Right cardiac atrium (tissue), 5 donors: ENCODE results near the gene KRTAP4-11. TPM values are rescaled to one million over a fixed set of nuclear protein-coding genes. Genes with fewer than 3 reads are reported as not detected.
"Not testable (repeated sequence)": the region's sequence is repeated elsewhere in the genome, so short reads cannot be mapped to it uniquely, and the experiment has no call there.

Source experiments
- ATAC-seq, 2 donors: fragments of 200-7000 bp; cut with Tn5 transposase; one replicate each; pipeline versions ENCODE4 v1.8.0 to v1.9.1; 2020; ENCODE audit warnings: moderate library complexity in 2 of 2, mild to moderate bottlenecking in 1 of 2
- DNase-seq, 3 donors: peaks; one replicate each; pipeline ENCODE4 v3.0.0-alpha.2; 2020
- H3K27ac ChIP-seq: one replicate; pipeline ENCODE4 v1.5.1; 2013; ENCODE audit warnings: mild to moderate bottlenecking, low read length, control low read depth, moderate library complexity
- H3K27me3 ChIP-seq: one replicate; pipeline ENCODE4 v1.6.1; 2013; ENCODE audit not compliant: control insufficient read depth, insufficient read depth
- H3K4me1 ChIP-seq: one replicate; pipeline ENCODE4 v1.6.1; 2013; ENCODE audit warnings: low read length; ENCODE audit not compliant: control insufficient read depth, insufficient read depth
- H3K4me3 ChIP-seq: one replicate; pipeline ENCODE4 v1.5.1; 2013; ENCODE audit warnings: low read length, control low read depth
- H3K9me3 ChIP-seq: one replicate; pipeline ENCODE4 v1.6.1; 2013; ENCODE audit warnings: low read length; ENCODE audit not compliant: control insufficient read depth
- WGBS: extraction: QIAGEN DNeasy Blood & Tissue Kit; methylation state at CpG from one replicate; pipeline ENCODE4 v1.1.7; 2013; 5-methylcytosine and 5-hydroxymethylcytosine counted together
- intact Hi-C, 4 donors: fragments of 100-400 bp; cut with DNase I; formaldehyde crosslinking; loops; one replicate each; pipeline versions ENCODE4 v1.11.0 to v1.14.0; 2022 to 2023
- polyA plus RNA-seq: library from polyadenylated mRNA; stranded (reverse); fragments of 200-250 nt; gene quantifications from one replicate; pipeline ENCODE4 v1.2.3, GENCODE V29; 2013
- total RNA-seq, 4 donors: library from RNA; stranded (reverse); fragmentation: NEBNext Ultra II Directional; extraction: Animal tissue kit (Norgen Biotek cat#: 25700); gene quantifications; one replicate each; pipeline ENCODE4 v1.2.1, GENCODE V29; 2021
- donor health status: healthy with polysubstance abuse.
- donor health status: DM: no; HTN: yes; CAD: no.
- donor health status: DM: no; HTN: no; CAD: no.
- donor health status: DM: no; HTN: yes; CAD: no; lungs with severe emphysema.
- donor health status: DM: yes; HTN: yes; CAD: no.

Gene KRTAP4-11
- total and polyA plus RNA-seq, 5 donors = not detected

- ATAC-seq (no peak), DNase-seq (no peak)
- Histone ChIP-seq H3K4me3 (no peak overlapping the region), H3K27me3 (no peaks in the 10 kb centered on the region), H3K27ac (no peak overlapping the region), H3K9me3 (peaks cover 2% of the 10 kb centered on the region), H3K4me1 (no peaks in the 10 kb centered on the region)
- intact Hi-C loops = no loop called here
- 83% methylated on average over 2 of the region's 2 CpGs for WGBS
These were observed 27.1 kb upstream of the KRTAP4-11 start for GRCh38 chr17:41145261-41145660.

- Histone ChIP-seq H3K9me3 (peaks cover 3% of the 10 kb centered on the region), H3K27ac (no peak overlapping the region), H3K27me3 (no peaks in the 10 kb centered on the region), H3K4me3 (no peak overlapping the region), H3K4me1 (no peaks in the 10 kb centered on the region)
- intact Hi-C loops = no loop called here
- DNase-seq (no peak), ATAC-seq (no peak)
- WGBS = 88% methylated on average over 1 of the region's 1 CpG
These were observed 26.7 kb upstream of the KRTAP4-11 start for GRCh38 chr17:41144846-41145245.

- Histone ChIP-seq H3K27me3 (no peaks in the 10 kb centered on the region), H3K27ac (no peak overlapping the region), H3K9me3 (peaks cover 3% of the 10 kb centered on the region), H3K4me3 (no peak overlapping the region), H3K4me1 (no peaks in the 10 kb centered on the region)
- intact Hi-C loops = no loop called here
- no peak for DNase-seq
- ATAC-seq = no peak
These were observed 23.2 kb upstream of the KRTAP4-11 start for GRCh38 chr17:41141361-41141760.

GRCh38 chr17:41140360-41141131, 22.4 kb upstream of the KRTAP4-11 start, which contains the start of gene KRTAP4-6:
Gene KRTAP4-6, minus strand, starts transcription at chr17:41140544. Its CDS starts 57 bp downstream, at chr17:41140487.
- intact Hi-C loops = no loop called here
- WGBS = 86% methylated on average over 6 of the region's 6 CpGs

GRCh38 chr17:41139865-41140264, 21.7 kb upstream of the KRTAP4-11 start:
- H3K4me3 ChIP-seq, H3K9me3 ChIP-seq, H3K4me1 ChIP-seq, intact Hi-C loops, ATAC-seq, H3K27ac ChIP-seq, H3K27me3 ChIP-seq, DNase-seq: not testable (repeated sequence)
- WGBS = 86% methylated on average over 12 of the region's 12 CpGs

More at GRCh38 chr17:41140360-41141131, 22.4 kb upstream of the KRTAP4-11 start, which contains the start of gene KRTAP4-6:
- Histone ChIP-seq H3K27me3 (no peaks in the 10 kb centered on the region), H3K4me1 (no peaks in the 10 kb centered on the region), H3K4me3 (no peak within 1 kb of the TSS), H3K27ac (no peak within 1 kb of the TSS), H3K9me3 (peaks cover 3% of the 10 kb centered on the region)
- DNase-seq = no peak
- no peak for ATAC-seq

GRCh38 chr17:41133880-41134735, 15.9 kb upstream of the KRTAP4-11 start:
- Histone ChIP-seq H3K4me3 (no peak overlapping the region), H3K27me3 (no peaks in the 10 kb centered on the region), H3K27ac (no peak overlapping the region), H3K4me1 (no peaks in the 10 kb centered on the region), H3K9me3 (no peaks in the 10 kb centered on the region)
- no peak for ATAC-seq
- intact Hi-C loops = no loop called here
- WGBS = 62% methylated on average over 2 of the region's 2 CpGs
- no peak for DNase-seq

- Histone ChIP-seq H3K27me3 (no peaks in the 10 kb centered on the region), H3K9me3 (no peaks in the 10 kb centered on the region), H3K27ac (no peak overlapping the region), H3K4me1 (no peaks in the 10 kb centered on the region), H3K4me3 (no peak overlapping the region)
- intact Hi-C loops = no loop called here
- no peak for ATAC-seq
- WGBS = 82% methylated on average over 3 of the region's 3 CpGs
- DNase-seq = no peak
These were observed 13.8 kb upstream of the KRTAP4-11 start for GRCh38 chr17:41131979-41132378.

- Histone ChIP-seq H3K9me3 (no peaks in the 10 kb centered on the region), H3K4me3 (no peak overlapping the region), H3K27ac (no peak overlapping the region), H3K27me3 (no peaks in the 10 kb centered on the region), H3K4me1 (no peaks in the 10 kb centered on the region)
- DNase-seq (no peak), ATAC-seq (no peak)
- intact Hi-C loops = no loop called here
- WGBS = 54% methylated on average over 1 of the region's 1 CpG
These were observed 9.2 kb upstream of the KRTAP4-11 start for GRCh38 chr17:41127371-41127770.

- H3K27me3 ChIP-seq = no peaks in the 10 kb centered on the region
- no peak for ATAC-seq
- intact Hi-C loops = no loop called here
These were observed 8.2 kb upstream of the KRTAP4-11 start for GRCh38 chr17:41126412-41126811.

GRCh38 chr17:41125064-41125463, 6.9 kb upstream of the KRTAP4-11 start:
- Histone ChIP-seq H3K27ac (no peak overlapping the region), H3K4me3 (no peak overlapping the region), H3K9me3 (no peaks in the 10 kb centered on the region), H3K4me1 (no peaks in the 10 kb centered on the region), H3K27me3 (no peaks in the 10 kb centered on the region)
- DNase-seq (no peak), ATAC-seq (no peak)
- 93% methylated on average over 2 of the region's 2 CpGs for WGBS
- intact Hi-C loops = no loop called here

More at GRCh38 chr17:41126412-41126811, 8.2 kb upstream of the KRTAP4-11 start:
- Histone ChIP-seq H3K27ac (no peak overlapping the region), H3K4me3 (no peak overlapping the region), H3K4me1 (no peaks in the 10 kb centered on the region), H3K9me3 (no peaks in the 10 kb centered on the region)
- 83% methylated on average over 3 of the region's 3 CpGs for WGBS
- no peak for DNase-seq

GRCh38 chr17:41123991-41124371, 5.8 kb upstream of the KRTAP4-11 start, which contains the start of gene KRTAP4-12:
Gene KRTAP4-12, minus strand, starts transcription at chr17:41124182. Its CDS starts 60 bp downstream, at chr17:41124122.
- ATAC-seq, intact Hi-C loops: not testable (repeated sequence)
- 63% methylated on average over 3 of the region's 3 CpGs for WGBS

More at GRCh38 chr17:41123991-41124371, 5.8 kb upstream of the KRTAP4-11 start, which contains the start of gene KRTAP4-12:
- H3K27ac ChIP-seq, H3K4me3 ChIP-seq, H3K9me3 ChIP-seq, DNase-seq, H3K4me1 ChIP-seq, H3K27me3 ChIP-seq: not testable (repeated sequence)
